GM23338 (cell line): Measurements from ENCODE around the gene PTPN9.

Source experiments
- EZH2 ChIP-seq: fragments of 200-600 bp; sonication (generic); IDR thresholded peaks from one replicate; pipeline ENCODE4 v1.8.0; 2017; ENCODE audit warnings: antibody characterized with exemption, mild to moderate bottlenecking, low read depth; ENCODE audit not compliant: unreplicated experiment
- EZH2phosphoT487 ChIP-seq: fragments of 200-600 bp; sonication (generic); IDR thresholded peaks from one replicate; pipeline ENCODE4 v1.8.1; 2018; ENCODE audit warnings: antibody characterized with exemption; ENCODE audit not compliant: unreplicated experiment
- POLR2AphosphoS5 ChIP-seq: IDR thresholded peaks from 2 replicates; pipeline ENCODE4 v1.6.1; 2016; ENCODE audit warnings: antibody characterized with exemption, low read depth
- STAT1 ChIP-seq: IDR thresholded peaks from one replicate; pipeline ENCODE4 v1.6.1; 2016; ENCODE audit warnings: antibody characterized with exemption; ENCODE audit not compliant: unreplicated experiment
- TF ChIP-seq, protein P1 (sequence below), 2 experiments: fragments of 200-600 bp in 1 of 2; sonication (generic) in 1 of 2; conservative IDR thresholded peaks; 2 replicates each; pipeline versions ENCODE4 v1.5.1 to v1.6.1; 2016 to 2017; ENCODE audit warnings: antibody characterized with exemption in 2 of 2, low read depth in 2 of 2, mild to moderate bottlenecking in 2 of 2, moderate library complexity in 1 of 2
- TF ChIP-seq, protein P2 (sequence below): IDR thresholded peaks from one replicate; pipeline ENCODE4 v1.6.1; 2018; ENCODE audit warnings: antibody characterized with exemption; ENCODE audit not compliant: unreplicated experiment

DNA sequence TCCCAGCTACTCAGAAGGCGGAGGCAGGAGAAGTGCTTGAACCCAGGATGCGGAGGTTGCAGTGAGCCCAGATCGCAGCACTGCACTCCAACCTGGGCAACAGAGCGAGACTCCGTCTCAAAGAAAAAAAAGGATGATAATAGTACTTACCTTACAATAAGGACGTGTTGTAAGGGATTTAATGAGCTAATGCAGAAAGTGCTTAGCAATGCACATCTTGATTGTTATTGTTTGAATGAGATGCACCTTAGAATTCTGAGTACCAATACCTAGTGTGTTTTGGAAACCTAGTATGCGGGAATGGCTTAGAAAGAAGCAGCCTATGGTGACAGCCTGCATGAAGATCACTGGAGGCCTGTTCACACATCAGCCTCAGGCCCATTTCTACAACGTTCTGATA is 26.9 kb upstream of the PTPN9 start:
- TF ChIP-seq, protein P1, sequence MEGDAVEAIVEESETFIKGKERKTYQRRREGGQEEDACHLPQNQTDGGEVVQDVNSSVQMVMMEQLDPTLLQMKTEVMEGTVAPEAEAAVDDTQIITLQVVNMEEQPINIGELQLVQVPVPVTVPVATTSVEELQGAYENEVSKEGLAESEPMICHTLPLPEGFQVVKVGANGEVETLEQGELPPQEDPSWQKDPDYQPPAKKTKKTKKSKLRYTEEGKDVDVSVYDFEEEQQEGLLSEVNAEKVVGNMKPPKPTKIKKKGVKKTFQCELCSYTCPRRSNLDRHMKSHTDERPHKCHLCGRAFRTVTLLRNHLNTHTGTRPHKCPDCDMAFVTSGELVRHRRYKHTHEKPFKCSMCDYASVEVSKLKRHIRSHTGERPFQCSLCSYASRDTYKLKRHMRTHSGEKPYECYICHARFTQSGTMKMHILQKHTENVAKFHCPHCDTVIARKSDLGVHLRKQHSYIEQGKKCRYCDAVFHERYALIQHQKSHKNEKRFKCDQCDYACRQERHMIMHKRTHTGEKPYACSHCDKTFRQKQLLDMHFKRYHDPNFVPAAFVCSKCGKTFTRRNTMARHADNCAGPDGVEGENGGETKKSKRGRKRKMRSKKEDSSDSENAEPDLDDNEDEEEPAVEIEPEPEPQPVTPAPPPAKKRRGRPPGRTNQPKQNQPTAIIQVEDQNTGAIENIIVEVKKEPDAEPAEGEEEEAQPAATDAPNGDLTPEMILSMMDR (conservative IDR thresholded peaks at IDR 0.05; ENCODE audit: low read depth in 2 of 2) = no peak
- TF ChIP-seq, protein P2, sequence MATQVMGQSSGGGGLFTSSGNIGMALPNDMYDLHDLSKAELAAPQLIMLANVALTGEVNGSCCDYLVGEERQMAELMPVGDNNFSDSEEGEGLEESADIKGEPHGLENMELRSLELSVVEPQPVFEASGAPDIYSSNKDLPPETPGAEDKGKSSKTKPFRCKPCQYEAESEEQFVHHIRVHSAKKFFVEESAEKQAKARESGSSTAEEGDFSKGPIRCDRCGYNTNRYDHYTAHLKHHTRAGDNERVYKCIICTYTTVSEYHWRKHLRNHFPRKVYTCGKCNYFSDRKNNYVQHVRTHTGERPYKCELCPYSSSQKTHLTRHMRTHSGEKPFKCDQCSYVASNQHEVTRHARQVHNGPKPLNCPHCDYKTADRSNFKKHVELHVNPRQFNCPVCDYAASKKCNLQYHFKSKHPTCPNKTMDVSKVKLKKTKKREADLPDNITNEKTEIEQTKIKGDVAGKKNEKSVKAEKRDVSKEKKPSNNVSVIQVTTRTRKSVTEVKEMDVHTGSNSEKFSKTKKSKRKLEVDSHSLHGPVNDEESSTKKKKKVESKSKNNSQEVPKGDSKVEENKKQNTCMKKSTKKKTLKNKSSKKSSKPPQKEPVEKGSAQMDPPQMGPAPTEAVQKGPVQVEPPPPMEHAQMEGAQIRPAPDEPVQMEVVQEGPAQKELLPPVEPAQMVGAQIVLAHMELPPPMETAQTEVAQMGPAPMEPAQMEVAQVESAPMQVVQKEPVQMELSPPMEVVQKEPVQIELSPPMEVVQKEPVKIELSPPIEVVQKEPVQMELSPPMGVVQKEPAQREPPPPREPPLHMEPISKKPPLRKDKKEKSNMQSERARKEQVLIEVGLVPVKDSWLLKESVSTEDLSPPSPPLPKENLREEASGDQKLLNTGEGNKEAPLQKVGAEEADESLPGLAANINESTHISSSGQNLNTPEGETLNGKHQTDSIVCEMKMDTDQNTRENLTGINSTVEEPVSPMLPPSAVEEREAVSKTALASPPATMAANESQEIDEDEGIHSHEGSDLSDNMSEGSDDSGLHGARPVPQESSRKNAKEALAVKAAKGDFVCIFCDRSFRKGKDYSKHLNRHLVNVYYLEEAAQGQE = no peak
- no peak for TF ChIP-seq EZH2phosphoT487
- TF ChIP-seq POLR2AphosphoS5 = no peak
- TF ChIP-seq EZH2 = no peak
- TF ChIP-seq STAT1 = no peak
